Smooth muscle cell (in vitro differentiated cells): ENCODE data around the gene ATP8B3. TPM values are rescaled to one million over a fixed set of nuclear protein-coding genes. Genes with fewer than 3 reads are reported as not detected.

Experiments
- DNase-seq: peaks from one replicate; lab custom pipeline; 2025; ENCODE audit not compliant: unreplicated experiment; lab: John Stamatoyannopoulos, UW
- H2AFZ ChIP-seq: fragments of 200-600 bp; sonication (generic); 2 replicates; pipeline ENCODE4 v1.6.0; 2016; ENCODE audit warnings: antibody characterized with exemption, low read depth, mild to moderate bottlenecking
- H3F3A ChIP-seq: fragments of 200-600 bp; sonication (generic); 2 replicates; pipeline ENCODE4 v1.6.0; 2017; ENCODE audit warnings: antibody characterized with exemption, low read depth
- H3K27ac ChIP-seq: fragments of 200-600 bp; sonication (generic); 2 replicates; pipeline ENCODE4 v1.5.1; 2016; ENCODE audit warnings: low read depth, mild to moderate bottlenecking
- H3K27me3 ChIP-seq: fragments of 200-600 bp; sonication (generic); 2 replicates; pipeline ENCODE4 v1.6.1; 2016; ENCODE audit warnings: low read depth, mild to moderate bottlenecking
- H3K36me3 ChIP-seq: fragments of 200-600 bp; sonication (generic); 2 replicates; pipeline ENCODE4 v1.5.1; 2016; ENCODE audit warnings: low read depth
- H3K4me1 ChIP-seq: fragments of 200-600 bp; sonication (generic); 2 replicates; pipeline ENCODE4 v1.5.1; 2016; ENCODE audit warnings: low read depth
- H3K4me2 ChIP-seq: fragments of 200-600 bp; sonication (generic); 2 replicates; pipeline ENCODE4 v1.6.0; 2016; ENCODE audit warnings: mild to moderate bottlenecking
- H3K4me3 ChIP-seq: fragments of 200-600 bp; sonication (generic); 2 replicates; pipeline ENCODE4 v1.5.1; 2016; ENCODE audit warnings: mild to moderate bottlenecking
- H3K79me2 ChIP-seq: fragments of 200-600 bp; sonication (generic); 2 replicates; pipeline ENCODE4 v1.6.0; 2016; ENCODE audit warnings: low read depth, mild to moderate bottlenecking
- H3K9ac ChIP-seq: fragments of 200-600 bp; sonication (generic); 2 replicates; pipeline ENCODE4 v1.6.0; 2016; ENCODE audit warnings: low read depth
- H3K9me3 ChIP-seq: fragments of 200-600 bp; sonication (generic); replicated peaks from 2 replicates; pipeline ENCODE4 v1.5.1; 2016; ENCODE audit warnings: low read depth
- H4K20me1 ChIP-seq: fragments of 200-600 bp; sonication (generic); 2 replicates; pipeline ENCODE4 v1.6.0; 2016; ENCODE audit warnings: low read depth
- WGBS: methylation state at CpG from one replicate; pipeline ENCODE4 v1.1.7; 2016; ENCODE audit warnings: low lambda C conversion rate; 5-methylcytosine and 5-hydroxymethylcytosine counted together
- polyA plus RNA-seq: library from polyadenylated mRNA; unstranded; fragments of >200 nt; fragmentation: Nextera tagmentation; extraction: Ambion mirVana; gene quantifications from 2 replicates; pipeline ENCODE4 v1.2.1, GENCODE V29; 2016
- total RNA-seq: library from RNA; depleted of rRNA; stranded (reverse); fragments of >200 nt; gene quantifications from 2 replicates; pipeline ENCODE4 v1.2.3, GENCODE V29; 2014
- TF ChIP-seq, protein P1 (sequence below): fragments of 200-600 bp; sonication (generic); IDR thresholded peaks from 2 replicates; pipeline ENCODE4 v1.5.1; 2017; ENCODE audit warnings: borderline replicate concordance, mild to moderate bottlenecking, antibody characterized with exemption; ENCODE audit not compliant: insufficient read depth, poor library complexity, severe bottlenecking

Gene ATP8B3
- total and polyA plus RNA-seq, 2 experiments from 2014 or later = 2.8 to 3.9 TPM

DNA sequence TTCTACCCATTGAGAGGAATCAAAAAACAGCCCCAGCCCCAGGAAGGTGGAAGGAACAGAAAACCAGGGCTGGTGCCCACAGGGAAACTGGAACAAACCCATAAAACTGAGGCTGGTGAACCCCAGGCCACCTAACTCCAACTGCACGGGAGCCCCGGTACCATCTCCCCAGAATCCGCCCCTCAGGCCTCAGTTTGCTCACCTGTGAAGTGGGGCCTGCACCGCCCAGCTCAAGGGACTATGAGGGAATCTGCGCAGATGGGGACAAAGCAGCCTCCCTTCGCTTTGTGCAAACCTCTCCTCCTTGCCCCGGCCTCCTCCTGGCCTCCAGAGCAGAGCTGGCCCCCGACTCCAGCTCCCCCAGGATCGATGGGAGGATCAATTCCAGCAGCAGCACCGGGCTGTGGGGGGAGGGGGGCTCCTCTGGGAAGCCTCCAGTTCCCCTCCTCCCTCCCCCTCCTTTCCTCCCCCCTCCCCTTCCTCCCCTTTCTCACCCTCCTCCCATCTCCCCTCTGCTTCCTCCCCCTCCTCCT lies 67.9 kb downstream of the ATP8B3 start:
- Histone ChIP-seq H2AFZ (no peak overlapping the region), H3K4me1 (peaks cover 3% of the 10 kb centered on the region), H3K9me3 (no peaks in the 10 kb centered on the region), H4K20me1 (no peaks in the 10 kb centered on the region), H3K4me3 (no peak overlapping the region), H3K4me2 (no peak overlapping the region), H3K79me2 (no peaks in the 10 kb centered on the region), H3K27ac (no peak overlapping the region), H3K9ac (no peak overlapping the region), H3K27me3 (peaks cover 44% of the 10 kb centered on the region), H3K36me3 (no peaks in the 10 kb centered on the region), H3F3A (peaks cover 2% of the 10 kb centered on the region)
- WGBS = 68% methylated on average over 10 of the region's 10 CpGs
- no peak for DNase-seq
- TF ChIP-seq, protein P1, sequence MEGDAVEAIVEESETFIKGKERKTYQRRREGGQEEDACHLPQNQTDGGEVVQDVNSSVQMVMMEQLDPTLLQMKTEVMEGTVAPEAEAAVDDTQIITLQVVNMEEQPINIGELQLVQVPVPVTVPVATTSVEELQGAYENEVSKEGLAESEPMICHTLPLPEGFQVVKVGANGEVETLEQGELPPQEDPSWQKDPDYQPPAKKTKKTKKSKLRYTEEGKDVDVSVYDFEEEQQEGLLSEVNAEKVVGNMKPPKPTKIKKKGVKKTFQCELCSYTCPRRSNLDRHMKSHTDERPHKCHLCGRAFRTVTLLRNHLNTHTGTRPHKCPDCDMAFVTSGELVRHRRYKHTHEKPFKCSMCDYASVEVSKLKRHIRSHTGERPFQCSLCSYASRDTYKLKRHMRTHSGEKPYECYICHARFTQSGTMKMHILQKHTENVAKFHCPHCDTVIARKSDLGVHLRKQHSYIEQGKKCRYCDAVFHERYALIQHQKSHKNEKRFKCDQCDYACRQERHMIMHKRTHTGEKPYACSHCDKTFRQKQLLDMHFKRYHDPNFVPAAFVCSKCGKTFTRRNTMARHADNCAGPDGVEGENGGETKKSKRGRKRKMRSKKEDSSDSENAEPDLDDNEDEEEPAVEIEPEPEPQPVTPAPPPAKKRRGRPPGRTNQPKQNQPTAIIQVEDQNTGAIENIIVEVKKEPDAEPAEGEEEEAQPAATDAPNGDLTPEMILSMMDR = no peak

DNA sequence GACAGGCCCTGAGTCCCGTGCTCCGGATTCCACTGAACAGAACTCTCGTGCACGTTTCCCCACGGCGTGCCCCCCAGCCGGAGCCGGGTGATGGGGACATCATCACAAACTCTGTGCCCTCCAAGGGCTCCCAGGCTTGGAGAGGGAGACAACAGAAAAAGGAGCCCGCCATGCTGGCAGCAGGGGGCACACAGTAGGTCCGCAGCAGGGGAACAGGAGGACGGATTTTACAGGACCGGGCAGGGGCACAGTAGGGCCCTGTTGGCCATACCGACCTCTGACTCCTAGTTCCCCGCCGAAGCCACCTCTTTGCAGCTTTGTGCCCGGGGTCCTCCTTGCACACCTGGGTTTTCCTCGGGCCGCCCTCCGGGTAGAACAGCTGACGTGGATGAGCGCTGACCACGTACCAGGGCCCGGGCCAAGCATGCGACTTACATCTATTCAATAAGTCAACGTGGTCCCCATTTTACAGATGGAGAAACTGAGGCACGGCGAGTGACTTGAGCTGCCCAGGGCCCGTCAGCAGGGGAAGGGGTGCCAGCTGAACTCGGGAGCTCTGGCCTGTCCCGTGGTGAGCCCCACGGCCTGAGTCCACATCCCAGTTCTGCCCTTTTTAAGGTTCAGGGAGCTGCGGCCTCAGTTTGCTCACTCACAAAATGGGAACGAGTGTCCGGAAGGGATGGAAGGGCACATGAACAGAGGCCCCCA lies 68.9 kb downstream of the ATP8B3 start:
- no peak overlapping the region for H3K4me3 ChIP-seq
- WGBS = 85% methylated on average over 34 of the region's 34 CpGs
- no peaks in the 10 kb centered on the region for H4K20me1 ChIP-seq
- H3K4me2 ChIP-seq = no peak overlapping the region
- H3K9ac ChIP-seq = no peak overlapping the region
- peaks cover 37% of the 10 kb centered on the region for H3K27me3 ChIP-seq
- DNase-seq = no peak
- no peak overlapping the region for H2AFZ ChIP-seq
- TF ChIP-seq, protein P1 = no peak
- H3F3A ChIP-seq = peaks cover 2% of the 10 kb centered on the region
- no peaks in the 10 kb centered on the region for H3K79me2 ChIP-seq
- H3K27ac ChIP-seq = no peak overlapping the region
- H3K9me3 ChIP-seq = no peaks in the 10 kb centered on the region
- H3K4me1 ChIP-seq = peaks cover 3% of the 10 kb centered on the region
- no peaks in the 10 kb centered on the region for H3K36me3 ChIP-seq

DNA sequence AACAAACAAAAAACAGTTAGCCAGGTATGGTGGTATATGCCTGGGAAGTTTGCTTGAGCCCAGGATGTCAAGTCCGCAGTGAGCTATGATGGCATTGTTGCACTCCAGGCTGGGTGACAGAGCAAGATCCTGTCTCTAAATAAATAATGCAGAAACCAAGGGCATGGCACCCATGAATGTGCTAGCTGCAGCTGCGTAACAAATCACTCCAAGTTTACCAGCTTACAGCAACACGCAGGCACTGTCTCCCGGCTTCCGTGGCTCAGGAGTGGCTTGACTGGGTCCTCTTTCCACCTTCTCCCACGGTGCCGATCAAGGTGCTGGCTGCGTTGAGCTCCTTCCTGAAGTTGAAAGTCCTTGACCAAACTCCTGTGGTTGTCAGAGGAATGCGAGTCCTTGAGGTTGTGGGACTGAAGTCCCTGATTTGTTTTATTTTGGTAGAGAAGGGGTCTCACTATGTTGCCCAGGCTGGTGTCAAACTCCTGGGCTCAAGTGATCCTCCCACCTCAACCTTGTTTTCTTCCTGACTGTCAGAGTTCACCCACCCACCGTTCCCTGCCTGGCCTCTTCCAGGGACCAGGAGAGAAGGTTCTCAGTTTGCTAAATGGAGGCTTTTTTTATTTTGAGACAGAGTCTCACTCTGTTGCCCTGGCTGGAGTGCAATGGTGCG lies 72.0 kb downstream of the ATP8B3 start:
- Histone ChIP-seq H4K20me1 (no peaks in the 10 kb centered on the region), H3K79me2 (no peaks in the 10 kb centered on the region), H3K4me2 (no peak overlapping the region), H3K36me3 (no peaks in the 10 kb centered on the region), H3F3A (no peaks in the 10 kb centered on the region), H3K4me1 (no peaks in the 10 kb centered on the region), H3K27me3 (peaks cover 39% of the 10 kb centered on the region), H3K27ac (no peak overlapping the region), H3K9me3 (no peaks in the 10 kb centered on the region), H2AFZ (no peak overlapping the region), H3K4me3 (no peak overlapping the region), H3K9ac (no peak overlapping the region)
- TF ChIP-seq, protein P1 = no peak
- DNase-seq = no peak
- 95% methylated on average over 11 of the region's 11 CpGs for WGBS
